ENCODE data around the gene IL17RE.

IL17RE gene

GRCh38 chr3:9906480-9906879, 3.8 kb downstream of the IL17RE start:
- DNase-seq (ENCODE audit: low spot score), result no peak

GRCh38 chr3:9908286-9908685, 5.6 kb downstream of the IL17RE start:
- DNase-seq (ENCODE audit: low spot score), result no peak

- no peak for DNase-seq (ENCODE audit: low spot score)
Observed at GRCh38 chr3:9909221-9910013, 6.8 kb downstream of the IL17RE start.

GRCh38 chr3:9911863-9912262, 9.2 kb downstream of the IL17RE start:
- no peak for DNase-seq (ENCODE audit: low spot score)

GRCh38 chr3:9912294-9912935, 9.8 kb downstream of the IL17RE start:
- DNase-seq (ENCODE audit: low spot score), result no peak

GRCh38 chr3:9913601-9914000, 11.0 kb downstream of the IL17RE start:
- DNase-seq (ENCODE audit: low spot score), result no peak

- DNase-seq (ENCODE audit: low spot score), result no peak
Observed at GRCh38 chr3:9914011-9914410, 11.4 kb downstream of the IL17RE start.

- no peak for DNase-seq (ENCODE audit: low spot score)
Observed at GRCh38 chr3:9914559-9915253, 12.1 kb downstream of the IL17RE start.

GRCh38 chr3:9915254-9916141, 12.8 kb downstream of the IL17RE start:
- DNase-seq (ENCODE audit: low spot score), result peak; percentile 68

- no peak for DNase-seq (ENCODE audit: low spot score)
Observed at GRCh38 chr3:9916346-9916733, 13.7 kb downstream of the IL17RE start.

GRCh38 chr3:9916734-9917680, 14.4 kb downstream of the IL17RE start, which contains the start of gene IL17RC:
TSS of gene IL17RC (plus strand) at chr3:9917098. CDS start at chr3:9917316, 218 bp downstream.
- peak; percentile 79 for DNase-seq (ENCODE audit: low spot score)

- DNase-seq (ENCODE audit: low spot score), result no peak
Observed at GRCh38 chr3:9917820-9918219, 15.2 kb downstream of the IL17RE start.

GRCh38 chr3:9918261-9919038, 15.8 kb downstream of the IL17RE start:
- DNase-seq (ENCODE audit: low spot score), result no peak

GRCh38 chr3:9928158-9928557, 25.5 kb downstream of the IL17RE start:
- DNase-seq (ENCODE audit: low spot score), result no peak

- no peak for DNase-seq (ENCODE audit: low spot score)
Observed at GRCh38 chr3:9930804-9931418, 28.3 kb downstream of the IL17RE start.

GRCh38 chr3:9932535-9932842, 29.8 kb downstream of the IL17RE start:
- no peak for DNase-seq (ENCODE audit: low spot score)

GRCh38 chr3:9932843-9933560, 30.4 kb downstream of the IL17RE start:
- peak; percentile 57 for DNase-seq (ENCODE audit: low spot score)

GRCh38 chr3:9933561-9934234, 31.1 kb downstream of the IL17RE start, which contains the start of gene CRELD1:
TSS of gene CRELD1 (plus strand) at chr3:9933834. CDS start at chr3:9934439, 605 bp downstream.
- DNase-seq (ENCODE audit: low spot score), result peak; percentile 98
